HFFc6 (cell line): ENCODE measurements around the gene EEF1A1. TPM values are rescaled to one million over a fixed set of nuclear protein-coding genes. Genes with fewer than 3 reads are reported as not detected.
A peak's percentile ranks its signal among the peaks of the same experiment; 100 is the strongest.
"Not testable (repeated sequence)": the region's sequence is repeated elsewhere in the genome, so short reads cannot be mapped to it uniquely, and the experiment has no call there.

ENCODE experiments used
- DNase-seq: peaks from one replicate; pipeline ENCODE4 v3.0.0-alpha.2; 2018
- H3K27ac Mint-ChIP-seq: 2 replicates; pipeline ENCODE4 v1.8.0; 2020; ENCODE audit warnings: mild to moderate bottlenecking, mixed read lengths
- H3K27me3 Mint-ChIP-seq: 2 replicates; pipeline ENCODE4 v1.8.0; 2021; ENCODE audit warnings: mild to moderate bottlenecking, moderate library complexity, mixed read lengths; ENCODE audit not compliant: insufficient read depth
- H3K36me3 Mint-ChIP-seq: 2 replicates; pipeline ENCODE4 v1.8.0; 2021; ENCODE audit warnings: low read depth, mixed read lengths
- H3K4me1 Mint-ChIP-seq: 2 replicates; pipeline ENCODE4 v1.8.0; 2020; ENCODE audit warnings: low read depth, mixed read lengths
- H3K4me3 Mint-ChIP-seq: 2 replicates; pipeline ENCODE4 v1.8.0; 2020; ENCODE audit warnings: mild to moderate bottlenecking, moderate library complexity, mixed read lengths
- H3K9me3 Mint-ChIP-seq: 2 replicates; pipeline ENCODE4 v1.8.0; 2020; ENCODE audit warnings: mild to moderate bottlenecking, mixed read lengths
- long read RNA-seq: library from polyadenylated mRNA; unstranded; transcript quantifications from one replicate; pipeline ENCODE4 v2.0.0, GENCODE V29; 2019
- total RNA-seq, 6 experiments: library from RNA; stranded (reverse); fragmentation: NEBNext Ultra II Directional; extraction: Animal tissue kit (Norgen Biotek cat#: 25700); gene quantifications; 2 replicates in 1 of 6; 3 replicates in 5 of 6; pipeline ENCODE4 v1.2.3, GENCODE V29; 2021
- TF ChIP-seq, protein P1 (sequence below): fragments of 200-600 bp; sonication (generic); IDR thresholded peaks from 2 replicates; pipeline ENCODE4 v1.5.0; 2021; ENCODE audit warnings: antibody characterized with exemption, mild to moderate bottlenecking

EEF1A1 gene
- over 10,000 TPM in 4 of 6 experiments, 1,000 to 10,000 TPM in 2; 8,709 to 10,268 (median 10,123) TPM for total RNA-seq
- long read RNA-seq, full-length matches to known transcripts: 9,459 of 10,401 reads
- long read RNA-seq, partial matches to known transcripts: 759 of 10,401 reads
- long read RNA-seq, other reads (novel, unspliced or antisense): 183 of 10,401 reads

DNA sequence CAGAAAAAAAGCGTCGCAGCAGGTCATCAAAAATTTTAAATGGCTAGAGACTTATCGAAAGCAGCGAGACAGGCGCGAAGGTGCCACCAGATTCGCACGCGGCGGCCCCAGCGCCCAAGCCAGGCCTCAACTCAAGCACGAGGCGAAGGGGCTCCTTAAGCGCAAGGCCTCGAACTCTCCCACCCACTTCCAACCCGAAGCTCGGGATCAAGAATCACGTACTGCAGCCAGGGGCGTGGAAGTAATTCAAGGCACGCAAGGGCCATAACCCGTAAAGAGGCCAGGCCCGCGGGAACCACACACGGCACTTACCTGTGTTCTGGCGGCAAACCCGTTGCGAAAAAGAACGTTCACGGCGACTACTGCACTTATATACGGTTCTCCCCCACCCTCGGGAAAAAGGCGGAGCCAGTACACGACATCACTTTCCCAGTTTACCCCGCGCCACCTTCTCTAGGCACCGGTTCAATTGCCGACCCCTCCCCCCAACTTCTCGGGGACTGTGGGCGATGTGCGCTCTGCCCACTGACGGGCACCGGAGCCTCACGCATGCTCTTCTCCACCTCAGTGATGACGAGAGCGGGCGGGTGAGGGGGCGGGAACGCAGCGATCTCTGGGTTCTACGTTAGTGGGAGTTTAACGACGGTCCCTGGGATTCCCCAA is at the start of gene EEF1A1:
EEF1A1 (minus strand) TSS at position 345 of the 663 bp plus-strand sequence. CDS start 1,006 bp downstream, outside the sequence.
- H3K4me1 Mint-ChIP-seq: peaks cover 48% of the 10 kb centered on the region
- H3K9me3 Mint-ChIP-seq: peaks cover 42% of the 10 kb centered on the region
- TF ChIP-seq, protein P1, sequence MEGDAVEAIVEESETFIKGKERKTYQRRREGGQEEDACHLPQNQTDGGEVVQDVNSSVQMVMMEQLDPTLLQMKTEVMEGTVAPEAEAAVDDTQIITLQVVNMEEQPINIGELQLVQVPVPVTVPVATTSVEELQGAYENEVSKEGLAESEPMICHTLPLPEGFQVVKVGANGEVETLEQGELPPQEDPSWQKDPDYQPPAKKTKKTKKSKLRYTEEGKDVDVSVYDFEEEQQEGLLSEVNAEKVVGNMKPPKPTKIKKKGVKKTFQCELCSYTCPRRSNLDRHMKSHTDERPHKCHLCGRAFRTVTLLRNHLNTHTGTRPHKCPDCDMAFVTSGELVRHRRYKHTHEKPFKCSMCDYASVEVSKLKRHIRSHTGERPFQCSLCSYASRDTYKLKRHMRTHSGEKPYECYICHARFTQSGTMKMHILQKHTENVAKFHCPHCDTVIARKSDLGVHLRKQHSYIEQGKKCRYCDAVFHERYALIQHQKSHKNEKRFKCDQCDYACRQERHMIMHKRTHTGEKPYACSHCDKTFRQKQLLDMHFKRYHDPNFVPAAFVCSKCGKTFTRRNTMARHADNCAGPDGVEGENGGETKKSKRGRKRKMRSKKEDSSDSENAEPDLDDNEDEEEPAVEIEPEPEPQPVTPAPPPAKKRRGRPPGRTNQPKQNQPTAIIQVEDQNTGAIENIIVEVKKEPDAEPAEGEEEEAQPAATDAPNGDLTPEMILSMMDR: no peak
- peaks cover 49% of the 10 kb centered on the region for H3K36me3 Mint-ChIP-seq
- H3K27me3 Mint-ChIP-seq: peaks cover 51% of the 10 kb centered on the region
- peak within 1 kb of the TSS; percentile 97 for H3K4me3 Mint-ChIP-seq
- H3K27ac Mint-ChIP-seq: peak within 1 kb of the TSS; percentile 100
- peak; percentile 100 for DNase-seq

DNA sequence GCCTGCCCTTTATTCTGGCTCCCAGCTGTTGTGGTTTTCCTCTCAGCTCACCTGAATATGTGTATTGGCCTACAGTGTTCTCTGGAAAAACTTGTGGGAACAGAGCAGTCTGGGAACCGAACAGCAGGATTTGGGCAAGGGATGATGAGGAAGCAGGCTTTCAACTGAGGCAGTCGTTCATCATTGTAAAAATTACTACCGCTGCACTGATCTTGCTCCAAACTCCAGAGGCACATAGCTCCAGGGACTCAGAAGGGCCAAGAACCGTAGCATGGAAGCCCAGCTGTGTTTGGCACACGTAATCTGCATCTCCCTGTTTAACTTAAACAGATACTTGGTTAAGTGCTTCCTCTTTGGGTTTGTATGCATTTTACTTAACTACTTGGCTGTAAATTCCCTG is 48.3 kb upstream of the EEF1A1 start:
- H3K4me1 Mint-ChIP-seq: peaks cover 37% of the 10 kb centered on the region
- H3K27me3 Mint-ChIP-seq: peaks cover 1% of the 10 kb centered on the region; the same call in 1 of the 2 replicates
- no peak overlapping the region for H3K27ac Mint-ChIP-seq
- TF ChIP-seq, protein P1: no peak
- DNase-seq: no peak
- no peaks in the 10 kb centered on the region for H3K9me3 Mint-ChIP-seq
- no peak overlapping the region for H3K4me3 Mint-ChIP-seq
- H3K36me3 Mint-ChIP-seq: no peaks in the 10 kb centered on the region; the same call in 1 of the 2 replicates

DNA sequence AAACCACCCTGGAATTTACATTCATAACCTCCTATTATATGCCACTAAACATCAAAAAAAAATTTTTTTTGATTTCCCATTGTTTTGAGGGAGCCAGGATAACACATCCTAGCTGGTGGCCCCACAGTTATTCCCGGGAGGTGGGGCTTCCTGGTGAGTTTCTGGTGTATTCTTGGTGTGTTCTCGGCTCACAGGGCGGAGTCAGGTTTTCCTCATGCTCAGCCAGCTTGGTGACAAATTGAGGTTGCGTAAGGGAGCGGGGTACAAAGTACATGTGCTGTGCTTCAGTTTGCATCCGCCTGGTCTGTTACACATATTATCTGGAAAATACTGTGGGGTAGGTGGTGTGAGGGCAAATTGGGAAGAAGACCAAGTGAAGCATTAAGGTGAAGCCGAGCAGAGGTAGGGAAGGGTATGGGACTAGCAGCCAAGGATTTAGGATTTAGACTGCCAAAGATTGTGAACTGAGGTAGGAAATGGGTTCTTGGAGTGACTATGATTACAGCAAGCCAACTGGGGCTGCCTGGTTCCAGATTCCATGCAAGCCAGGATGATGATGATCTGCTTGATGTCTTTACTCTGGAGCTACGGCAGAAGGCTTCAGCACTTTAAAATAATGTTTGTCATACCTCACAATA is 46.2 kb upstream of the EEF1A1 start:
- Mint-ChIP-seq H3K27ac (peak overlapping the region; percentile 47), H3K4me1 (peaks cover 37% of the 10 kb centered on the region), H3K36me3 (no peaks in the 10 kb centered on the region; the same call in 1 of the 2 replicates), H3K27me3 (peaks cover 3% of the 10 kb centered on the region; the same call in 1 of the 2 replicates), H3K9me3 (no peaks in the 10 kb centered on the region), H3K4me3 (peak overlapping the region; percentile 0; the same call in 1 of the 2 replicates)
- DNase-seq: peak; percentile 22
- TF ChIP-seq, protein P1: no peak

DNA sequence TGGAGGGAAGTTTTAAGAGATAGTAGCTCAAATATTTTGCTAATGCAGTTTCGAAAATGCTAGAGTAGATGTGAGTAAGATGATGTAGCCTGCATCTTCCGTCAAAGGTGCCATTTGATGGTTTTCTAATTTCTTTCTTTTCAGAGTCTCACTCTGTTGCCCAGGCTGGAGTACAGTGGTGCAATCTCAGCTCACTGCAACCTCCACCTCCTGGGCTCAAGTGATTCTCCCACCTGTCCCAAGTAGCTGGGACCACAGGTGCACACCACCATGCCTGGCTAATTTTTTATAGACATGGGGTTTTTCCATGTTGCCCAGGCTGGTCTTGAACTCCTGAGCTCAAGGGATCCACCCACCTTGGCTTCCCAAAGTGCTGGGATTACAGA is 45.6 kb upstream of the EEF1A1 start:
- not testable (repeated sequence) for H3K27me3 Mint-ChIP-seq, DNase-seq, H3K9me3 Mint-ChIP-seq, H3K27ac Mint-ChIP-seq, H3K36me3 Mint-ChIP-seq
- Mint-ChIP-seq H3K4me3 (peak overlapping the region; percentile 26; the same call in 1 of the 2 replicates), H3K4me1 (peaks cover 37% of the 10 kb centered on the region)

DNA sequence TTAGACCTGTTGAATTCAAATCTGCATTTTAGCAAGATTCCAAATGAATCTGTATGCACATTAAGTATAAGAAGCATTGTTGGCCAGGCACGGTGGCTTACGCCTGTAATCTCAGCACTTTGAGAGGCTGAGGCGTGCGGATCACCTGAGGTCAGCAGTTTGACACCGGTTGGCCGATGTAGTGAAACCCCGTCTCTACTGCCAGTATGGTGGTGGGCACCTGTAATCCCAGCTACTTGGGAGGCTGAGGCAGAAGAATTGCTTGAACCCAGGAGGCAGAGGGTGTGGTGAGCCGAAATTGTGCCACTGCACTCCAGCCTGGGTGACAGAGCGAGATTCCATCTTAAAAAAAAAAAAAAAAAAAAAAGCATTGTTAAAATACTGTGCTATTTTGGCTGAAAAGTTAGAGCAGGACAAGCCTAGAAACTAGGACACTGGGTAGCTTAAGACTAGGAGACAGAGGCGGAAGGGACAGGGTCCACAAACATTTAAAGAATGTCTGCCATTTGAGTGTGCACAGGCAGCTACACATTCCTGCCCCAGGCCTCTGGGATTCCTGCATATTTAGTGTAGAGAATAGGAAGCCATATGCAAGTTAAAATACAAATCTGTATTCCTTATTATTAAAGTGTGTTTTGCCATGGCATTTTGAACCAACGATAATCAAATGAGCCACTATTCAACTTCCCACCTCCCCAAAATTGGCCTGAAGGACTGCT is 45.1 kb upstream of the EEF1A1 start:
- H3K4me1 Mint-ChIP-seq: peaks cover 39% of the 10 kb centered on the region
- H3K36me3 Mint-ChIP-seq: no peaks in the 10 kb centered on the region
- H3K27ac Mint-ChIP-seq: peak overlapping the region; percentile 52
- peak overlapping the region; percentile 26; the same call in 1 of the 2 replicates for H3K4me3 Mint-ChIP-seq
- no peaks in the 10 kb centered on the region for H3K9me3 Mint-ChIP-seq
- DNase-seq: peak; percentile 52
- TF ChIP-seq, protein P1: no peak
- peaks cover 1% of the 10 kb centered on the region; the same call in 1 of the 2 replicates for H3K27me3 Mint-ChIP-seq
